SH-SY5Y (cell line): Measurements from ENCODE around the gene EEIG1.

Experiments used
- GATA2 ChIP-seq: IDR thresholded peaks from 2 replicates; pipeline ENCODE4 v1.6.1; 2011; ENCODE audit warnings: mild to moderate bottlenecking, low read depth, low read length
- GATA3 ChIP-seq: IDR thresholded peaks from 2 replicates; pipeline ENCODE4 v1.6.1; 2011; ENCODE audit warnings: low read depth, mild to moderate bottlenecking, low read length, moderate library complexity

- no peak for TF ChIP-seq GATA2
- no peak for TF ChIP-seq GATA3
Measured at GRCh38 chr9:127991017-127991756, 10.4 kb upstream of the EEIG1 start.
